HG03025 (cell line): ENCODE measurements around the gene C1QTNF9.
"Not testable (repeated sequence)": the region's sequence is repeated elsewhere in the genome, so short reads cannot be mapped to it uniquely, and the experiment has no call there.

Experiments
- ATAC-seq: cut with Tn5 transposase; IDR thresholded peaks from one replicate; pipeline ENCODE4 v1.9.1; 2021; ENCODE audit warnings: mild to moderate bottlenecking, moderate library complexity; ENCODE audit not compliant: unreplicated experiment, low FRiP score

The C1QTNF9 gene

GRCh38 chr13:24281188-24282008 lies 28.0 kb upstream of the C1QTNF9 start:
- no peak for ATAC-seq

- no peak for ATAC-seq
Measured at GRCh38 chr13:24282256-24282655, 27.1 kb upstream of the C1QTNF9 start.

GRCh38 chr13:24284889-24285565 lies 24.4 kb upstream of the C1QTNF9 start:
- no peak for ATAC-seq

GRCh38 chr13:24286624-24287023 lies 22.8 kb upstream of the C1QTNF9 start:
- ATAC-seq, result no peak

GRCh38 chr13:24287748-24288287 lies 21.6 kb upstream of the C1QTNF9 start:
- ATAC-seq, result no peak

GRCh38 chr13:24288870-24289269 lies 20.5 kb upstream of the C1QTNF9 start:
- ATAC-seq, result no peak

- ATAC-seq, result no peak
Measured at GRCh38 chr13:24290280-24290932, 19.0 kb upstream of the C1QTNF9 start.

- ATAC-seq, result no peak
Measured at GRCh38 chr13:24292481-24292880, 16.9 kb upstream of the C1QTNF9 start.

- no peak for ATAC-seq
Measured at GRCh38 chr13:24293746-24294145, 15.6 kb upstream of the C1QTNF9 start.

- no peak for ATAC-seq
Measured at GRCh38 chr13:24299488-24300114, 9.8 kb upstream of the C1QTNF9 start.

GRCh38 chr13:24301434-24301833 lies 7.9 kb upstream of the C1QTNF9 start:
- no peak for ATAC-seq

GRCh38 chr13:24301911-24302310 lies 7.5 kb upstream of the C1QTNF9 start:
- no peak for ATAC-seq

- no peak for ATAC-seq
Measured at GRCh38 chr13:24304620-24305019, 4.8 kb upstream of the C1QTNF9 start.

- no peak for ATAC-seq
Measured at GRCh38 chr13:24306632-24307031, 2.7 kb upstream of the C1QTNF9 start.

- ATAC-seq, result no peak
Measured at GRCh38 chr13:24307211-24308067, 1.9 kb upstream of the C1QTNF9 start.

- ATAC-seq, result no peak
Measured at GRCh38 chr13:24308068-24308445, 1.3 kb upstream of the C1QTNF9 start.

- no peak for ATAC-seq
Measured at GRCh38 chr13:24308488-24309020, 826 bp upstream of the C1QTNF9 start.

GRCh38 chr13:24313439-24313838 lies 4.1 kb downstream of the C1QTNF9 start:
- ATAC-seq, result no peak

- not testable (repeated sequence) for ATAC-seq
Measured at GRCh38 chr13:24317835-24318234, 8.5 kb downstream of the C1QTNF9 start.

- not testable (repeated sequence) for ATAC-seq
Measured at GRCh38 chr13:24318878-24319277, 9.5 kb downstream of the C1QTNF9 start.
